Activated T-helper 9 cell treated with anti-CD3 and anti-CD28 coated beads, Interleukin-2, amount 50 U/mL, for 16 hours (primary cell): ENCODE results near the gene IL10RA.

Experiments used
- DNase-seq: peaks from one replicate; pipeline ENCODE4 v3.0.0-alpha.2; 2020; ENCODE audit warnings: low read depth

Gene IL10RA

GRCh38 chr11:118046964-118047700 is 60.9 kb downstream of the IL10RA start:
- no peak for DNase-seq

GRCh38 chr11:118047749-118048148 is 61.6 kb downstream of the IL10RA start:
- no peak for DNase-seq

- DNase-seq = no peak
These were observed 62.5 kb downstream of the IL10RA start for GRCh38 chr11:118048472-118049370.

- DNase-seq = no peak
These were observed 63.6 kb downstream of the IL10RA start for GRCh38 chr11:118049771-118050170.

- no peak for DNase-seq
These were observed 64.2 kb downstream of the IL10RA start for GRCh38 chr11:118050208-118050891.
